Colon (tissue), 2 donors: ENCODE results near the gene IQSEC3.

Source experiments
- FAIRE-seq: peaks from 2 replicates; lab custom pipeline; 2012; peaks lifted over from hg19 to GRCh38; lab: Jason Lieb, UNC
- donor health status: control.
- donor health status: control.

The IQSEC3 gene

DNA sequence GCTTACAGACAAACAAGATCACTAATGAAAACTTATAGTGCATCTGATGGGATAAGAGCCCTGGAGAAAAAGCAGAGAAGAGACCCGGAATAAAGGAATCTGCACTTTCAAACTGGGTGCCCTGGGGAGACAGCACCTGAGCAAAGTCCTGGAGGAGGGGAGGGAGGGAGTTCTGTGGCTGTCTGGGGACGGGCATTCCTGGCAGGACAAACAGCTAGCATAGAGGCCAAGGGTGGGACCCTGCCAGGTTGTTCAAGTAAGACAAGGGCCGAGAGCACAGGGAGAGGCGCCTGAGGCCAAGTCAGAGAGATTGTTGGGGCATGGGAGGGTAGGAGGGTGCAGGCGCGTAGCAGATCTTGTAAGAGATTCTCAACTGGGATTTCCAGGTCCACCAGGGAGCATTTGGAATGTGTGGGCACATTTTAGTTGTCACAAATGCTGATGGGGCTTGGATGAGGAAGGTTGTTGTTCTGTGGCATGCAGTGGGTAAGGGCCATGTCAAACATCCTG, 14.2 kb downstream of the IQSEC3 start:
- FAIRE-seq, result no peak

DNA sequence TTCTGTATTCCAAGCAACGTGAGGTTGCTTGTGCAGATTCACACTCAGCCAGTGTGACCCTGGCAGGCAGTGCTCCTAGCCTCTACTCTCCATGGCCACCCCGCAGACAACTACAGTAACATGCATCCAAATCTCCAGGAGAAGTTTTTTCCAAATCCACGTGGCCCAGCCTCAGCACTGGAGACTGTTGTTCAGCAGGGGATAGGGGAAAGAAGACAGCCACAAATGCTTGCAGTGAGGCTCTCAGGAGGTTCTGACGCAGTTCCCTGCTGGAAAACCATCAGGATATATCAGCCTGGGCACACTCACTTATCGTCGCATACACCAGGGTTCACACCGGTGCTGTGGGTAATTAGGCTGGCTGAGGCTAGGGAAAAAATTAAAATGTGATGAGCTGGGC, 16.2 kb downstream of the IQSEC3 start:
- no peak for FAIRE-seq

GRCh38 chr12:84056-84455, 17.5 kb downstream of the IQSEC3 start:
- no peak for FAIRE-seq

- no peak for FAIRE-seq
Observed at GRCh38 chr12:85191-85666, 18.7 kb downstream of the IQSEC3 start.

DNA sequence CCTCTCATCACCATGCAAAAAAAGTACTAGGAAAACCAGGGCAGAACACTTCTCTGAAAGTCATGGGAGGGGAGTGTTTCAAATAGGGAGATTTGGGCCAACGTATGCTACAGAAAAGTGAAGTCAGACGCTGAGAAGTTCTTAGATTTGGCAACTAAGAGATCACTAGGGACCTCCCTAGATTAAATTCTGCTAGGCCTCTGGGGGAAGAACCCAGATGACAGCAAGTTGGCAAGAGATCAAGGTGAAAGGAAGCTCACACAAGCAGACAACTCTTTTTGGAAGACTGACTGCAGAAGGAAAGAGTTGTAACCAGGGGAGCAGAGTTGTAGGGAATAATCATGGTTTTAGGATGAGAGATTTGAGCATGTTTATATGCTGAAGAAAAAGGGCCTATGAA, 20.7 kb downstream of the IQSEC3 start:
- no peak for FAIRE-seq

- FAIRE-seq, result no peak
Observed at GRCh38 chr12:87856-88255, 21.3 kb downstream of the IQSEC3 start.

- no peak for FAIRE-seq
Observed at GRCh38 chr12:89653-90052, 23.1 kb downstream of the IQSEC3 start.

GRCh38 chr12:91213-91612, 24.6 kb downstream of the IQSEC3 start:
- FAIRE-seq, result no peak

GRCh38 chr12:93266-94005, 26.9 kb downstream of the IQSEC3 start:
- FAIRE-seq, result no peak

DNA sequence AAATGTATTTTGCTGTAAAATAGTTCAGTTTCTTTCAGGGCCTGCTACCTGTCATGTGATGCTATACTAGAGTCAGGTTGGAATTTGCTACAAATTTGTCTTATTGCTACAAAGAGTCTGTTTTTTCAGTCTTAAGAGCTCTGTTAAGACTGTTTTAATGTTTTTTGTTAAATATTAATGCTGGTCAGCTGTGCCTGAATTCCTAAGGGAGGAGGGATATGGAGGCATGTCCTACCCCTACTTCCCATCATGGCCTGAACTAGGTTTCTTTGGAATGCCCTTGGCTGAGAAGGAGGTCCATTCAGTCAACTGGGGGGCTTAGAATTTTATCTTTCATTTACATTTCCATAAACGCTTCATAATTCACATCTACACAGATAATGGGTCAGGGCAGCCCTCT, 30.0 kb downstream of the IQSEC3 start:
- FAIRE-seq, result no peak

DNA sequence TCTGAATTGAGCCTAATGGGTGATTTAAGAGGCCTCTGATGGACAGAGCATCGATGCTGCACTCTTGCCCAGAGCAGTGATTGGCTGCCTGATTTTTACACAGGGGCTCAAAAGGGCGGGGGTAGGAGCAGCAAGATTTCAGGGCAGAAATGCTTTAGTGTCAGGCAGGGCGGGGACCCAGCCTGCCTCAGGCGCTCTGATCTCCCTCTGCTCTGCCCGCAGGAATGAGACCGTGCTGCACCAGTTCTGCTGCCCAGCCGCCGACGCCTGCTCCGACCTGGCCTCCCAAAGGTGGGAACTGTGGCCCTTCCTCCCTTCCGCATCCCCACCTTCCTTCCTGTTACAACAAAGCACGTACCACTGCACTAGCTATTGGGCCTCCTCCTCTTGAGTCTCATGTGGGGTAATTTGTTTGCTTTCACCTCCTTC, 32.4 kb downstream of the IQSEC3 start:
- FAIRE-seq, result no peak

DNA sequence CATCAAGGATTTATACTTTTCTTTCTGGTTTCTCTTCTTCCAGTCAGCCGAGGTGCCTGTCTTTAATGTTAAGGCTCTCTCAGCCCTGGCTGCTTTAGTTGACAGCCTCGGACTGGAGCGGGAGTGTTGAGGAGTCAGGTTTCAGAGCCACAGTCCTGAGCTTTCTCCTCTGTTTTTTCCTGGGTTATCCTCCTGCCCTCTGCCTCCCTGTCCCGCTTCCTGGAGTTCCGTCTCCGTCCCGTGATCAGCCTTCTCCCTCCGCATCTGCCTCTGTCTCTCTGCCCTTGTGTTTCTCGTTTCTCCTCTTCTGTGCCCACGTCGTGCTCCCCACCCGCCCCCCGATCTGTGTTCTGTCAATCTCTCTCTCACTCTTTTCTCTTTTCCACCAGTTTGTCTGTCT, 33.0 kb downstream of the IQSEC3 start:
- no peak for FAIRE-seq

- no peak for FAIRE-seq
Observed at GRCh38 chr12:101969-102878, 35.7 kb downstream of the IQSEC3 start.

DNA sequence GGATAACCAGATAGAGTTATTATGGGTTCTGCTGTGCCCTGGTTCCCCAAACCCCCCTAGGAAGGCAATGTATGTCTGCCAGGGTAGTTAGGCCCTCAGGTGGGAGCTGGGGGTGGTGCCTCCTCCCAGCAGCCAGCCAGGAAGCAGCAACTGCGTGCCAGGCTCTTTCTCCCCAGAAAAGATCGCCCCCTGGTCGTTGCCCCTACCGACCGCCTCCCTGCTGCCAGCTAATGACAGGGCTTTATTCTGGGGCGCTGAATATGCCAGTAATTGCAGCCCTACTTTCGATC, 36.3 kb downstream of the IQSEC3 start:
- FAIRE-seq, result no peak

DNA sequence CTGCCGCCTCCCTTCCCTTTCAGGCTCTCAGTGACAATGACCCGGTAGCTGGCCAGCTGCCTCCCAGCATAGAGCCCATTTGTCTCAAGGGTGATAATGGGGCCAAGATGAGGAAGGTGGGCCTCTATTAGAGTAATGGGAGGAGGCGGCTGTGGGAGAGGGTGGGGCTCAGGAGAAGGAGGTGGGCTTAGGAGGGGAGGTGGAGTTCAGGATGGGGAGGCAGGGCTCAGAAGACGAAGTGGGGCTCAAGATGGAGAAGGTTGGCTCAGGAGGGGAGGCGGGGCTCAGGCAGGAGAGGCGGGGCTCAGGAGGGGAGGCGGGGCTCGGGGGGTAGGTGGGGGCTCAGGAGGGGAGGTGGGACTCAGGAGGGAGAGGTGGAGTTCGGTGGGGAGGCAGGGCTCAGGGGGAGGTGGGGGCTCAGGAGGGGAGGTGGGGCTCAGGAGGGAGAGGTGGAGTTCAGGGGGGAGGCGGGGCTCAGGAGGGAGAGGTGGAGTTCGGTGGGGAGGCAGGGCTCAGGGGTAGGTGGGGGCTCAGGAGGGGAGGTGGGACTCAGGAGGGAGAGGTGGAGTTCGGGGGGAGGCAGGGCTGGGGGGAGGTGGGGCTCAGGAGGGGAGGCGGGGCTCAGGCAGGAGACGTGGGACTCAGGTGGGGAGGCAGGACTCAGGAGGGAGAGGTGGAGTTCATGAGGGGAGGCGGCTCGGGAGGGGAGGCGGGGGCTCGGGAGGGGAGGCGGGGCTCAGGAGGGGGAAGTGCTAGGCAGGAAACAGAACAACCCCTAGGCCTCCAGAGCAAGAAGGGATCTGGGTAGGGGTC, 36.8 kb downstream of the IQSEC3 start:
- no peak for FAIRE-seq

DNA sequence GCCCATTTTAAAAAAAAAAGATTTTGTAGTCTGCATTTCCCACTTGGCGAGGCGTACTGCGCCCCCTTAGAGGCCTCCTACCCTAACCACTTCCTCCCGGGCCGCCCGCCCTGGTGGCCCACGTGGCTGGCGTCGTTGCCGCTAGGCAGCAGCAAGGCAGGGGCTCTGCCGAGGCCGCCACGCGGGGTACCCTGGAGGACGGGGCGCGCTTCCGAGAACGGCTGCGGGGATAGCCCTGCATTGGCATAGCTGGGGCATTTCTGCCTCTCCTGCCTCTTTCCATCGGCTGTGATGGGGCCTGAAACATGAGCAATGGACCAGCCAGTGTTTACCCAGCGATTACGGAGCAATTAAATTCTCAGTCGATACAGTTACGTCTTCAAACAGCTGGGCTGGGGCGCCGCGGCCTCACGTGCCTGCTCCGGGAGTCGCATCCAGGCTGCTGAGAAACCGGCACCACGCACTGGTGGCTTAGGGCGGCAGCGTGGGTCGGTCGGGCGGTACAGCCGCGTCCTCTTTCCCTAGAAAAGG, 38.0 kb downstream of the IQSEC3 start:
- FAIRE-seq, result no peak

DNA sequence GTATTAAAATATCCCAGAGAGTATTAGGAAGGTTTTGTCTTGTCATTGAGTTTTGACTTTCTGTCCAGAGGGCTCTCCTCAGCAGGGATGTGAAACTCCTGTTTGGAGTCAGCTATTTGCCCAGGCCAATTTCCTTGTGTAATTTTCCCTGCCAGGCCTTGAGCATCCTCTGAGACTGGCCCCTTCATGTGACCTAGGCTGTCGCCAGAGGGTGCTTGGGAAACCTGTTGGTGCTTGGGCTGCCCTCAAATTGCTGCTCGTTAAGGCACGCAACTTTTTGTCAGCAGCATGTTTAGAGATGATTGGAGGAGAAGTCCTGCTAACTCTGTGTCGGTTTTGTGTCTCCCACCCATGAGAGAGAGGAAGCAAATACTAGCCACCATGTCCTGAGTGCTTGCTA, 39.1 kb downstream of the IQSEC3 start:
- no peak for FAIRE-seq

DNA sequence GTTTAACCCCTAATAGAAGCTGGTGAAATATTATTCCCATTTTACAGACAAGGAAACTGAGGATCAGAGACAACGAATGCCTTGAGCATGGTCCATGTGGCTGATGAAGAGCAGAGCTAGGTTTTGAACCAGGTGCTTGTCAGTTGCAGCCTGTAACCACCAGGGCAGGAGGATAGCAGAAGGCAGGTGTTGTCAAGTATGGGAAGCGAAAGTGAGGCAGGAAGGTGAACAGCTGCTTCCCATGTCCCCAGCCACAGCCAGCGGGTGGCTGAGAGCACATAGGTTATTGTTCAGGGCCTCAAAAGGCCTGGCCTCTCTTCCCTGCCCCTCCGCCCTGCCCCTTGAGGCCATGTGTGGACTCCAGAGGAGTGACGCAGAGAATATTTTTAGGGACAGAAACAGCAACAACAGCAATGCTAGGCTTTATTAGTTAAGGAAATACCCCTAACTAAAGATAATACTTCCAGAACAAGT, 39.6 kb downstream of the IQSEC3 start:
- FAIRE-seq, result no peak

DNA sequence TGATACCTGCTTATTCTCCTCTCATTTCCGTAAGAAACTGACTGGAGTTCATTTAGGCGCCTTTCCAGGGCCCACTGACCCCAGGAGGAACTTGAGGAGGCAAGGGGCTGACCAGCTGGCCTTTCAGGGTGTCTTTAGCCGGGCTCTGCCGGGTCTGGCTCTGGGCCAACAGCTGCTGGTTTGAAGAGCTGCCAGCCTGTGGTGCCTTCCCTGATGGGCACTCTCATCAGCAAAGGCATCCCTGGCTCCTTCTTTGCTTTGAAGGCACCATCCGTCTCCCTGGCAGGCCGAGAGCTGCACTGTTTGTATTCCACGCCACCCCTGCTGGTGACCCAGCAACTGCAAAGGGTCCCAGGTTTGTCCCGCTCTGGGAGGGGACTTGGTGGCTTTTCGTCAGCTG, 42.0 kb downstream of the IQSEC3 start:
- no peak for FAIRE-seq

DNA sequence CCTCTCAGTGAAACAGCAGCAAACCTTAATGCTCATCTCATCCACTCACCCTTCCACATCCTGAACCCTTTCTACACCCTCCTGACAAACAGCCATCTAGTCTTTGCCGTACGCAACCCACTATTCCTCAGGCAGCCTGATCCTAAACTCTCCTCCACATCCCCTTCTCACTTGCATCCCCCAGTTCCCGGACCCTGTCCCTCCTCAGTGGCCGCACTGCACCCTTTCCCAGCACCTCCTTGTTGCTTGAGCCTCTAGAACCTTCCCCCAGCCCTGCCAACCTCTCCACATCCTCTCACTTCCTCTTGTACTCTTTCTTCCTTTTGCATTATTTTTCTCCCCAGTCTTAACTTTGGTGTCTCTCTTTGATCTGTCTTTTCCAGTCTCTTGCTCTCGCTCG, 42.9 kb downstream of the IQSEC3 start:
- FAIRE-seq, result no peak

DNA sequence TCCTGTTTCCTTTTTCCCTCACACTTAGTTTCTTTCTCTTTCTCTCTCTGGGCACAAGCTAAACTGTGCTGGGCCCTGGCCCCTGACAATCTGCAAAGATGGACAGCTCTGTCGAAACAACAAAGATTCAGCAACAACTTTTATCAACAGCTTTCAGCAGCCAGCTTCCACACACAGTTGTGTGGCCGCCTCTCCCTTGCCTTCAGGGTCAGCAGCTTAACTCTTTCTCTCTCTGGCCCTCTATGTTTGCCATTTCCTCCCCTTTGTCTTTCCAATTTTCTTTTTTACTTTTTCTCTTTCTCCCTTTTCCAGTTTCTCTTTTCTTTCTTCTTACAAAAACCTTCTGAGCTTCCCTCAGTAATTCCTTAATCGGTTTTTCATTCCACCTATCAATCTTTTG, 43.3 kb downstream of the IQSEC3 start:
- FAIRE-seq, result no peak
